Activated T-cell treated with anti-CD3 and anti-CD28 coated beads for 48 hours (primary cell): ENCODE results near the gene TMEM95.
"Not testable (repeated sequence)": the region's sequence is repeated elsewhere in the genome, so short reads cannot be mapped to it uniquely, and the experiment has no call there.

ENCODE experiments used
- DNase-seq: peaks from one replicate; pipeline ENCODE4 v3.0.0-alpha.2; 2020; ENCODE audit warnings: low read depth

Gene TMEM95

GRCh38 chr17:7323731-7324437 lies 31.1 kb upstream of the TMEM95 start:
- DNase-seq, result peak; percentile 52

GRCh38 chr17:7324438-7324779 lies 30.5 kb upstream of the TMEM95 start:
- no peak for DNase-seq

GRCh38 chr17:7325031-7325528 lies 29.9 kb upstream of the TMEM95 start:
- no peak for DNase-seq

GRCh38 chr17:7326186-7326585 lies 28.8 kb upstream of the TMEM95 start:
- DNase-seq, result no peak

- DNase-seq, result no peak
Observed at GRCh38 chr17:7327056-7327455, 27.9 kb upstream of the TMEM95 start.

- DNase-seq, result no peak
Observed at GRCh38 chr17:7327501-7327900, 27.5 kb upstream of the TMEM95 start.

- no peak for DNase-seq
Observed at GRCh38 chr17:7328009-7328408, 26.9 kb upstream of the TMEM95 start.

- DNase-seq, result no peak
Observed at GRCh38 chr17:7328840-7329373, 26.0 kb upstream of the TMEM95 start, which contains the start of gene NEURL4. NEURL4 (minus strand) TSS chr17:7329335; CDS start chr17:7329312, 23 bp downstream.

GRCh38 chr17:7329374-7329996 lies 25.5 kb upstream of the TMEM95 start:
- DNase-seq, result peak; percentile 93

GRCh38 chr17:7329997-7330637 lies 24.8 kb upstream of the TMEM95 start:
- DNase-seq, result peak; percentile 74

- DNase-seq, result no peak
Observed at GRCh38 chr17:7330638-7331015, 24.3 kb upstream of the TMEM95 start.

- DNase-seq, result no peak
Observed at GRCh38 chr17:7332111-7332510, 22.8 kb upstream of the TMEM95 start.

GRCh38 chr17:7332600-7333069 lies 22.3 kb upstream of the TMEM95 start:
- not testable (repeated sequence) for DNase-seq

- DNase-seq, result no peak
Observed at GRCh38 chr17:7334938-7335538, 19.9 kb upstream of the TMEM95 start.

- not testable (repeated sequence) for DNase-seq
Observed at GRCh38 chr17:7335765-7336164, 19.2 kb upstream of the TMEM95 start.

- peak; percentile 83 for DNase-seq
Observed at GRCh38 chr17:7336240-7337175, 18.4 kb upstream of the TMEM95 start, which contains the start of gene ACAP1. ACAP1 (plus strand) TSS chr17:7336529; CDS start chr17:7336735, 206 bp downstream.

- DNase-seq, result not testable (repeated sequence)
Observed at GRCh38 chr17:7337600-7337999, 17.4 kb upstream of the TMEM95 start.

GRCh38 chr17:7340179-7340578 lies 14.8 kb upstream of the TMEM95 start:
- DNase-seq, result no peak

GRCh38 chr17:7341842-7342241 lies 13.1 kb upstream of the TMEM95 start:
- DNase-seq, result no peak

GRCh38 chr17:7343250-7343649 lies 11.7 kb upstream of the TMEM95 start:
- no peak for DNase-seq
